Stomach (tissue), 9 donors: Measurements from ENCODE around the gene TEAD4. TPM values are rescaled to one million over a fixed set of nuclear protein-coding genes. Genes with fewer than 3 reads are reported as not detected.

ENCODE experiments used
- DNase-seq, 2 donors: peaks; one replicate each; pipeline versions ENCODE4 v3.0.0 to v3.0.0-alpha.2; 2013 to 2019
- H3K27ac ChIP-seq, 5 donors: fragments of 200-600 bp in 4 of 5; sonication (generic) in 4 of 5; one replicate each; pipeline ENCODE4 v1.5.1; 2013 to 2019; ENCODE audit warnings: mild to moderate bottlenecking in 1 of 5, moderate library complexity in 1 of 5
- H3K27me3 ChIP-seq, 3 donors: fragments of 200-600 bp; sonication (generic); one replicate each; pipeline ENCODE4 v1.5.1; 2017 to 2019; ENCODE audit warnings: mixed run types in 1 of 3
- H3K36me3 ChIP-seq, 4 donors: fragments of 200-600 bp; sonication (generic); 1 replicate in 3 of 4; 2 replicates in 1 of 4; pipeline ENCODE4 v1.5.1; 2016 to 2019
- H3K4me1 ChIP-seq, 4 donors: fragments of 200-600 bp; sonication (generic); one replicate each; pipeline ENCODE4 v1.5.1; 2016 to 2019
- H3K4me3 ChIP-seq, 4 donors: fragments of 200-600 bp; sonication (generic) in 3 of 4; one replicate each; pipeline ENCODE4 v1.5.1; 2016 to 2019; ENCODE audit warnings: mild to moderate bottlenecking in 1 of 4
- H3K9me3 ChIP-seq, 4 donors: fragments of 200-600 bp; sonication (generic); one replicate each; pipeline ENCODE4 v1.5.1; 2016 to 2019
- CTCF ChIP-seq, 7 experiments: fragments of 450-650 bp in 4 of 7; fragments of 200-600 bp in 3 of 7; sonication (generic) in 3 of 7; IDR thresholded peaks; one replicate each; pipeline ENCODE4 v1.5.1; 2016 to 2019; ENCODE audit warnings: antibody characterized with exemption in 7 of 7, control low read depth in 2 of 7, mild to moderate bottlenecking in 1 of 7
- EP300 ChIP-seq: sonication (generic); formaldehyde crosslinking; IDR thresholded peaks from one replicate; pipeline ENCODE4 v1.6.1; 2017; ENCODE audit warnings: antibody characterized with exemption
- POLR2A ChIP-seq, 4 donors: fragments of 450-650 bp; IDR thresholded peaks; one replicate each; pipeline ENCODE4 v1.6.1; 2016; ENCODE audit warnings: antibody characterized with exemption in 4 of 4, control low read depth in 2 of 4, mild to moderate bottlenecking in 1 of 4, moderate library complexity in 1 of 4
- POLR2AphosphoS5 ChIP-seq, 3 donors: sonication (generic); formaldehyde crosslinking; IDR thresholded peaks; one replicate each; pipeline ENCODE4 v1.6.1; 2016; ENCODE audit warnings: antibody characterized with exemption in 3 of 3
- WGBS, 5 donors: extraction: QIAGEN DNeasy Blood & Tissue Kit in 3 of 5; methylation state at CpG; one replicate each; pipeline versions ENCODE4 v1.1.5 to v1.1.7; 2013 to 2018; 5-methylcytosine and 5-hydroxymethylcytosine counted together
- intact Hi-C: fragments of 100-400 bp; cut with DNase I; formaldehyde crosslinking; loops from one replicate; pipeline ENCODE4 v1.15.1; 2023; ENCODE audit warnings: low total_unique reads
- polyA plus RNA-seq, 3 donors: library from polyadenylated mRNA; stranded (reverse); fragments of 200-250 nt; gene quantifications; one replicate each; pipeline ENCODE4 v1.2.3, GENCODE V29; 2013
- total RNA-seq, 5 donors: library from RNA; depleted of rRNA; stranded (reverse); fragments of >200 nt; gene quantifications; one replicate each; pipeline versions ENCODE4 v1.1.0 to v1.2.3, GENCODE V29; 2014 to 2016
- donor health status: healthy with polysubstance abuse.
- donor health status: Bipolar disorder and iron deficiency.
- donor health status: healthy.

Gene TEAD4
- total and polyA plus RNA-seq, 8 donors, result 5.7 to 10.6 (median 8.3) TPM; not detected in 2

- Histone ChIP-seq H3K36me3 (peaks cover 0 to 21% (median 15%) of the 10 kb centered on the region in 4 donors), H3K4me3 (no peak overlapping the region), H3K9me3 (no peaks in the 10 kb centered on the region), H3K4me1 (no peaks in the 10 kb centered on the region), H3K27ac (peak overlapping the region in 1 of 5 donors; percentile 34), H3K27me3 (no peaks in the 10 kb centered on the region)
- DNase-seq, result no peak
- TF ChIP-seq EP300, result no peak
- TF ChIP-seq CTCF (IDR thresholded peaks at IDR 0.05), result no peak
- no peak for TF ChIP-seq POLR2AphosphoS5 (IDR thresholded peaks at IDR 0.05)
- TF ChIP-seq POLR2A (IDR thresholded peaks at IDR 0.05), result no peak
- intact Hi-C loops, result no loop called here
- WGBS, 5 donors, result 88 to 91% (median 90%) methylated on average over 15 of the region's 15 CpGs
These were observed 38.9 kb downstream of the TEAD4 start for GRCh38 chr12:2997989-2998670.

GRCh38 chr12:2998789-2999264 lies 39.6 kb downstream of the TEAD4 start:
- H3K4me3 ChIP-seq, result no peak overlapping the region
- H3K9me3 ChIP-seq, result no peaks in the 10 kb centered on the region
- no peaks in the 10 kb centered on the region for H3K4me1 ChIP-seq
- H3K36me3 ChIP-seq, result peaks cover 0 to 25% (median 15%) of the 10 kb centered on the region in 4 donors
- H3K27me3 ChIP-seq, result no peaks in the 10 kb centered on the region
- DNase-seq, result peak in 1 of 2 donors; percentile 66
- intact Hi-C loops, result no loop called here
- peak overlapping the region in 1 of 5 donors; percentile 42 for H3K27ac ChIP-seq
- TF ChIP-seq POLR2A (IDR thresholded peaks at IDR 0.05), result no peak
- TF ChIP-seq POLR2AphosphoS5 (IDR thresholded peaks at IDR 0.05), result no peak
- no peak for TF ChIP-seq EP300
- TF ChIP-seq CTCF (IDR thresholded peaks at IDR 0.05), result no peak
- WGBS, 5 donors, result 73 to 88% (median 82%) methylated on average over 12 of the region's 12 CpGs

DNA sequence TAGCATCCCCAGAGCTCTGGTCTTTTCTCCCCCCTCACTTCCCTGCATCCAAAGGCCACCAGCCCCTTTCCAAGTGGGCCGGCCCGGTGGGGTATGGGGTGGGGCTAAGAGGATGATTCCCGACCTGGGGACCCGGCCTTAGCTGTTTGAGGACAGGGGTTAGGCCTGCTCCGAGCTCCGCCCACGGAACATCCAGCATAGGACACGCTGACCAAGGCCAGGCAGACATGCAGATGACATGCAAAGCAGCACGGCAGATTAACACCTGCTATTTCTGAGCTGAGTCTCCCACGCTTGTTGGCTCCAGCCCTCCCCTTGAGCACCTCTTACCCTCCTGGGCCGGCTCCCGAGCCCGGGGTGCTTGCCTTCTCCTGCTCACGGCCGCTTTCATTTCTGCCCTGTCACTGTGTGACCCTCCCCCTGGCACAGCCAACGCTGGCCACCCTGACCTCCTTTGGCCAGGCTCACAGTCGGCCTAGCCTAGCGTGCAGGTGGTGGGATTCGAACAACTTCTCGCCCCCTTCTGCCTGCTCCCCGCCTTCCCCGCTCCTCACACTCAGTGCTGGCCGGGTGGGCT lies 40.2 kb downstream of the TEAD4 start:
- Histone ChIP-seq H3K27ac (peak overlapping the region in 1 of 5 donors; percentile 42), H3K4me3 (no peak overlapping the region), H3K27me3 (no peaks in the 10 kb centered on the region), H3K4me1 (peaks cover 0 to 1% (median 0%) of the 10 kb centered on the region in 4 donors), H3K36me3 (peaks cover 0 to 26% (median 15%) of the 10 kb centered on the region in 4 donors), H3K9me3 (no peaks in the 10 kb centered on the region)
- WGBS, 5 donors, result 81 to 92% (median 84%) methylated on average over 14 to 23 of the region's 23 CpGs
- peak in 1 of 2 donors; percentile 56 for DNase-seq
- TF ChIP-seq CTCF (IDR thresholded peaks at IDR 0.05) (no peak), POLR2A (IDR thresholded peaks at IDR 0.05) (no peak), EP300 (no peak), POLR2AphosphoS5 (IDR thresholded peaks at IDR 0.05) (no peak)
- intact Hi-C loops, result no loop called here

GRCh38 chr12:3000548-3001275 lies 41.5 kb downstream of the TEAD4 start:
- WGBS, 5 donors, result 52 to 89% (median 64%) methylated on average over 12 to 13 of the region's 13 CpGs
- Histone ChIP-seq H3K9me3 (no peaks in the 10 kb centered on the region), H3K4me3 (no peak overlapping the region), H3K27ac (no peak overlapping the region), H3K36me3 (peaks cover 0 to 25% (median 9%) of the 10 kb centered on the region in 4 donors), H3K4me1 (peaks cover 0 to 5% (median 2%) of the 10 kb centered on the region in 4 donors), H3K27me3 (no peaks in the 10 kb centered on the region)
- no peak for DNase-seq
- TF ChIP-seq CTCF (IDR thresholded peaks at IDR 0.05) (no peak), POLR2A (IDR thresholded peaks at IDR 0.05) (no peak), POLR2AphosphoS5 (IDR thresholded peaks at IDR 0.05) (no peak), EP300 (no peak)
- intact Hi-C loops, result no loop called here
